HG03520 (cell line): Measurements from ENCODE around the gene PNKD.
"Not testable (repeated sequence)": the region's sequence is repeated elsewhere in the genome, so short reads cannot be mapped to it uniquely, and the experiment has no call there.

Experiments
- ATAC-seq: cut with Tn5 transposase; IDR thresholded peaks from one replicate; pipeline ENCODE4 v1.9.1; 2021; ENCODE audit warnings: mild to moderate bottlenecking, moderate library complexity; ENCODE audit not compliant: unreplicated experiment

The PNKD gene

DNA sequence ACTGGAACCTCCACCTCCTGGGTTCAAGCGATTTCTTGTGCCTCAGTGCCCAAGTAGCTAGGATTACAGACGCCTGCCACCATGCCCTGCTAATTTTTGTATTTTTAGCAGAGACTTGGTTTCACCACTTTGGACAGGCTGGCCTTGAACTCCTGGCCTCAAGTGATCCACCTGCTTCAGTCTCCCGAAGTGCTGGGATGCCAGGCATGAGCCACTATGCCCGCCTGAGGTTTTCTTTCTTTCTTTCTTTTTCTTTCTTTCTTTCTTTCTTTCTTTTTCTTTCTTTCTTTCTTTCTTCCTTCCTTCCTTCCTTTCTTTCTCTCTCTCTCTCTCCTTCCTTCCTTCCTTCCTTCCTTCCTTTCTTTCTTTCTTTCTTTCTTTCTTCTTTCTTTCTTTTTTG is 44.4 kb downstream of the PNKD start:
- ATAC-seq: not testable (repeated sequence)

DNA sequence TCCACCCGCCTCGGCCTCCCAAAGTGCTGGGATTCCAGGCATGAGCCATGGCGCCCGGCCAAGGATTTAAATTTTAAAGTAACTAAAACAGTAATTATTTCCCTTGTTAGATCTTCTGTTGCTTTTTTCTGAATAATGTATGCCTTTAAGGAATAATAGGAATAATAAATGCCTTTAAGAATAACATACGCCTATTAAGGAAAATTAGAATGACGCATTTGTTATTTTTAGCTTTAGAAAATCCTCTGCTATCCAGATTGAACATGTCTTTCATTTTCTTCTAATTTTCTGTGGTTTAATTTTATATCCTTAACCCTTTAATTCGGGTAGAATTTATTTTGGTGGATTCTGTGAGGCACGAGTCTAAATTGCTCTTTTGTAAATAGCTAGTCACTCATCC is 45.1 kb downstream of the PNKD start:
- no peak for ATAC-seq

DNA sequence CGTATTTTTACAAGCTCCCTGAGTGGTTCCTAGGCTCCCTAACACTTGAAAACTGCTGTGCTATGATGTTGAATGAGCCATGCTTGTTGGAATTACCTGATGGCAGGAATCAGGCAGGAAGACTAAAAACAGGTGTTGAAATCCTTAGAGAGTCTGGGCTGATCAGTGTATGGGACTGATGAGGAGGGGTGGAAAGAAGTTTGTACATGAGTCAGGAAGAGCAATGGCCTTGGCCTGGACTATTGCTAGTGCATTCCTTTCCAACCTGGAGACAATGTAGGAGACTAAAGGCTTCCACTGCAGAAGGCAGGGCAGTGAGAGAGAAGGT is 46.9 kb downstream of the PNKD start:
- ATAC-seq: no peak

DNA sequence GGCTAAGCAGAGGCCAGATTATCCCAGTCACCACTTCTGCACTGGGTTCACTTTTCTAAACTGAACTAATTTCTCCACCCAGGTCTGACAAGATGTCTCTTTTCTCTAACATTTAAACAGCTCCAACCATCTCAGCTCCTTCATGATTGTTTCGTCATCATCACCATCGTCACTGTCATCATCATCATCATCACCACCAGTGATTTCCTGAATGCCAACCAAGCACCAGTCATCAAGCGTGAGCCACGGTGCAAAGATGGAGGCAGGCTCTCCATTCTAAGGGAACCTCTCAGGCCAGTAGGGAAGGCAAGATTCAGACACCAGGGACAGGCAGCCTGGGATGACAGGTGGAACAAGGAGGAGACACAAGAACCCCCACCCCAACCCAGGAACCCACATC is 47.5 kb downstream of the PNKD start:
- no peak for ATAC-seq

DNA sequence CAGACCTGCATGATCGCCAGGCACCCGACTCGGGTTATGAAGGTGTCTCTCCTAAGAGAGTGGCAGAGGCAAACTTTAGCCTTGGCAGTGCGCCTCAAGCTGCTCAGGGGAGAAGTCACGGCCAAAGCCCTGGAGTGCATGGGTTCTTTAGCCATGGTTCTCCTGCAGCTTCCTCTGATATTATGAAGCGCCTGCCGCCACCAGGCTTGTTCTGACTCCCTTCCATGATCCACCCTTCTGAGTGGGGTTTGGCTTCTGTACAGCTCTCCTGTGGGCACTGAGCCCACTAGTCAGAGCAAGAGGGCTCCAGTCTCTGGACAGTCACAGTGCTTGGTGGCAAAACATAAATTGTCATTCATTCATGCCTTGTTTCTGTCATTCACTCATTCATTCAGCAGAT is 47.9 kb downstream of the PNKD start:
- ATAC-seq: no peak

DNA sequence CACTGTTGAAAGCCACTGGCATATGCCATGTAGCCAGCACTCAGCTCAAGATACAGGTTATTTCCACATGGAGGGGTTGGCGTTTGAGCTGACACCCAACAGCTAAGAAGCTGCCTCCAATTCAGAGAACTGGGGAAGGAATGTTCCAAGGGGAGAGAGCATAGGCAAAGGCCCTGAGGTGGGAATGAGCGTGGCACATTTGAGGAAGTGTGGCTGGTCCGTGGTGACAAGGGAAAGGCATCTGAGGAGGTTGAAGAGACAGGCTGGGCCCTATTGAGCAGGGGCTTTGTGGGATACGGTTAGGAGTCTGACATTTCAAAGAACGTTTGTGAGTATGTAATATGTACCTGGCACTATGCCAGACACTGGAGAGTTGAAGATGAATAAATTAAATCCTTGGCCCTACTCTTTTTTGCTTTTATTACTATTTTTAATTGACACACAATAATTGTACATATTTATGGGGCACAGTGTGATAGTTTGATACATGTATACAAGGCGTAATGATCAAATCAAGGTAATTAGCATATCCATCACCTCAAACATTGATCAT is 49.6 kb downstream of the PNKD start:
- no peak for ATAC-seq

DNA sequence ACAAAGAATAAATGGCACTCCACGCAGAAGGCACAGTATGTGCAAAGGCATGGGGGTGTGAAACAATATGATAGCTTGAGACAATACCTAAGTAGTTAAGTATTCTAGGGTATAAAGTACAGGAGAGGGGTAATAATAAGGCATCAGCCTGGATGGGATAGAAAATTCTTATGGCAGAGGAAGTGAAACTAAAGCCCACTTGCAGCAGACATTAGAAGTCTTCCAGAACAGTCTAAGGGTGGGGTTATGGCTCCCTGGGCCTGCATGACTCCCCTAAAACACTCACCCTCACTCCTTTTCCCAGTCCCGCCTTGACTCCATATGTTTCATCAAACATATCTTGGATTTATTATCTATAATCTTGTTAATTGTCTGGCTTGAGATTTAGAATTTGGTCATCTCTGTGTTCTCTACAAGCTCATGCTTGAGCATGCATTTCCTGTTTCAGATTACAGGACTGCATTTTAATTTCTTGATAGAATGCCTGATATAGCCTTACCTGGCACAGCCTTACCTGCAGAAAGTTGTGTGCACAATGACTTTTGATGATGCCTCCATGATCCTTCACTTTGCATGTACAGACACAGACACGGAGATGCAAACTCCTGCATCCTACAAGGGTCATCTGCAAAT is 50.5 kb downstream of the PNKD start:
- no peak for ATAC-seq

DNA sequence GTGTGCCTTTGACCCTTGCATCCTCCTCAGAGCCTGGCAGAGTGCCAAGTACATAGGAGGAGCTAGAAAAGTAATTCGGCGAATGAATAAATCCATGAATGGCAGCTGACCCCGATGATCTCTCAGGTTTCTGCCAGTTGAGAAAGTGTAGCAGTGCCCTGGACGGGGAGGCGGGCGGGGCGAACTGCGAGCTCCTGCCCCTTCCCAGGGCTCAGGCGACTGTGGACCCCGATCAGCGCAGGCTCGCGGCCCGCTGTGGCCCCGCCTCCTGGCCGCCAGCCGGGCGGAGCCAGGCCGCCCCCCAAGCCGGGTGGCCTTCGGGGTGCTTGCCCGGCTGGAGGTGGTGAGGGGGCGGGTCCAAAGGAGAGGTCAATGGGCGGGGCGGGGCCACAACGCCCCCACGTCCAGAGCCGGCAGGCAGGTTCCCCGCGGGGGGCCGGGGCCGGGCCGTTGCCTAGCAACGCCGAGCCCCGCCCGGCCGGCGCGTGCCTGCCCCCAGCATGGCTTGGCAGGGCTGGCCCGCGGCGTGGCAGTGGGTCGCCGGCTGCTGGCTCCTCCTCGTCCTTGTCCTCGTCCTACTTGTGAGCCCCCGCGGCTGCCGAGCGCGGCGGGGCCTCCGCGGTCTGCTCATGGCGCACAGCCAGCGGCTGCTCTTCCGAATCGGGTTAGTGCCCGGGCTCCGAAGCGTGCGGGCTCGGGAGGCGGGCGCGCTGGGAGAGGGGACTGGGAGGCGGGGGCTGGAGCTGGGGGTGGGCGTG is 52.6 kb downstream of the PNKD start:
- ATAC-seq: peak; percentile 68

DNA sequence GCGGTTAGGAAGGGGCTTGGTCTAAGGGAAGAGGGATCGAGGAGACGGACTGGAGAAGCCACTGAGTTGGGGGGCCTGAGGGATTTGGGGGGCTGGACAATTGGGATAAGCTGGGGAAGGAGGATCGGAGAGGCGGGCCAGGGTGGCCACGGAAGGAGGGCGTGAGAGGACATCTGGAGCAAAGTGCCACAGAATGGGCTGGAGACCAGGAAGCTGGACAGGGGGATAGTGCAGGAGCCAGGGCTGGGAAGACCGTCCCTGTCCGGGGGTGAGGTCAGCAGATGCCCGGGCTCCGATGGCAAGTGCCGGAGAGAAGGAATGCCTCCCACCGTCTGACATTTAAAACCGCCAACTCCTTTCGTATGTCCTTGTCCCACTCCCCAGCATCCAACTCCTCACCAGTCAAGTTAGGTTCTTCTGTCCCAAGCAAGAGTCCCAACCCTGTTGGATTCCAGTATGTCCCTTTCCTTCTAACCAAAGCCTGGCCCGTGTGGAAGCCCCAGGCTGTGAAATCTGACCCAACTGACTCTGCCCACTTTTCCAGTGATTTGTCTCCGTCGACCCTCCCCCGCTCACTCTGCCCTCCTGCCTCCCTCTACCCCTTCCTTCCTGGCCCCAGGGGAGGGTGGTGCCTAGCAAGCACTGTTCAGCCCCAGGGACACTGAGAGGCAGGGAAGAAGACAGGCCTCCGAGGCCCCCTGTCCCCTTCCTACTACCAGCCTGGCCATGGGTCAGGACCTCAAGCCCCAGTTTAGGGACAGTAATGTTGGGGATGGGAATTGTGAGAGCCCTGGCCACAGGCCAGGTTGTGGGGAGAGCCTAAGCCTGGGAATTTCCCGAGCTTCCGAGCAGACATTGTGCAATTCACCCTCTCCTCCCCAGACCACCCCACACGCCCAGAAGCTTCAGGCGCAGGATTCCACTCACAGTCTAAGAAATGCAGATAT is 53.5 kb downstream of the PNKD start:
- no peak for ATAC-seq

DNA sequence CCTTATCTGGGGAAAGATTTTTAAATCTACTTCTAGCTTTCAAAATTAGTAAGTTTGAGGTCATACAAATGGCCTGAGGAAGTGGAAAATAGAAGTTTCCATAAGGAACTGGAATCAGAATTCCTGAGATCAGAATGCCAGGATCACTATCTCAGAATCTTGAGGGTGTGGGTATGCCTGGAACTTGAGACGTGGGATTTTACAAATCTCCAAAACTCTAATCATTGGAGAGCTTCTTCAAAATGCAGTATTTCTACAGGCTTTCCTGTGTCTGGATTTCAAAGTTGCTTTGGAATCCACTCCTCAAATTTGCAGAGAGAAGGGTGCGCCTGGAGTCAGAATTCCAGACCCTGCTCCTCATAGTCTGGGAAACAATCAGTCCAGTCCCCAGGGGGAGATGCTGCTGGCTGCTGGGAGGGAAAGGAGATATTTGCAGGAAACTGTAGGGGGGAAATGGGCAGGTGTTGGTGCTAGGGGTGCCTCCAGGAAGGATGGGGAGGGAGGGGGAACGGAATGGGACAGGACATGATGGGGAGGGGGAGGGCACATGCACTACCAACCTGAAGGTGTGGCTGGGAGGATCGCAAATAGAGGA is 55.3 kb downstream of the PNKD start:
- ATAC-seq: no peak

DNA sequence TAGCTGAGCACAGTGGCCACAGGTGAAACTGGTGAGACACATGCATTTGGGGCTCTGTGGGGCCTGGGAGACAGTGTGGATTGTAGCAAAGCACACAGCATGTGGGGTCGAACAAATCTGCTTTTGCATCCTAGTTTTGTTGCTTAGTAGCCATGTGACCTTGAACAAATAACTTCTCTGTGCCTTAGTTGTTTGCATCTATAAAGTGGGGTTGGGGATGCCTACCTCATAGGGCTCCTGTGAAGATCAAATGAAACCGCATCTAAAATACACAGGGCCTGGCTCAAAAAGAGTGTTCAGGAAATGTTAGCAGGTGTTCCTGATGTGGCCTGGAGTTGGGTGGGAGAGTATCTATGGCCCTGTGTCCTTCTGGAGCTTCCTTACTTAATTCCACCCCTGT is 56.0 kb downstream of the PNKD start:
- ATAC-seq: no peak

DNA sequence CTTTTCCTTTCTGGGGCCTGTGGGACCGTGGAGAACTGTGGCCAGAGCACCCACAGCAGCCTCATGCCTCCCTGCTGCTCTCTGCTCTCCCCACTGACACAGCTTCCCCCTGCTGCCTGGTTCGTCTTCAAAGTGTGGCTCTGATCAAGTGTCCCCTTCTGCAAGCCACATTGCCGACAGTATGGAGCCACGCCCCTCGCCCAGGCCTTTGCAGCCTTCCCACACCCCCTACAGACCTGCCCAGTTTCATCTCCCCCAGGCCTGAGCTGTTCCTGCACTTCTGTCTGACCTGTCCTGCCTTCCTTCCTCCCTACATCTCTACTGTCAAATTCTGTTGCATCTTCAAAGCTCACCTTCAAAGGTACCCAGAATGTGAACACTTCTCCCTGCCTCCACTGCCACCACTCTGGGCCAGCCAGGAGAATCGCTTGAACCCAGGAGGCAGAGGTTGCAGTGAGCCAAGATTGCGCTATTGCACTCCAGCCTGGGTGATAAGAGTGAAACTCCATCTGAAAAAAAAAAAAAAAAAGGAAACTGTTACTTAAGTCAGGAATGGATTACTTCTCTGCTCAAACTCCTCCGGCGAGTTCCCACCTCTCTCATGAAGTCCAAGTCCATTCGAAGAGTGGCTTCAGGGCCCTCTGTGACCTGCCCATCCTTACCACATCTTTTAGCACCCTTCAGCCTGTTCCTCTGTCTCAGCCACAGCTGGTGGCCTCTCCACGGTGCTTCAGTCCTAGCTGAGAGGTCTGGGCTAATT is 57.3 kb downstream of the PNKD start:
- no peak for ATAC-seq

DNA sequence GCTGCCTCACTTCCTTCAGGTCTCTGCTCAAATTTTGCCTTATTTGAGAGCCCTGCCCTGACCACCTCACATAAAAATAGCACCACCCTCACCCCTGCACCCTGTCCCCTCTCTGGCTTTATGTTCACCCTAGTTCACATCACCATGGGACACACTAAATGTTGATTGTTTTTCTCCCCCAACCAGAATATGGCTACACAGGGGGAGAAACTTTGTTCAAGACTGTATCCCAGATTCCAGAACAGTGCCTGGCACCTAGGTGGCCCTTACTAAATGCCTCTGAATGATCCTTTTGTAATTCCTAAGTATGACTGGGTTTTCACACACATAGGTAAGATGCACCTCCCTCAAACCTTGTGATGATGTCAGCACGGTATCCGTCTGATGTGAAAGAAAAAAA is 58.0 kb downstream of the PNKD start:
- no peak for ATAC-seq

DNA sequence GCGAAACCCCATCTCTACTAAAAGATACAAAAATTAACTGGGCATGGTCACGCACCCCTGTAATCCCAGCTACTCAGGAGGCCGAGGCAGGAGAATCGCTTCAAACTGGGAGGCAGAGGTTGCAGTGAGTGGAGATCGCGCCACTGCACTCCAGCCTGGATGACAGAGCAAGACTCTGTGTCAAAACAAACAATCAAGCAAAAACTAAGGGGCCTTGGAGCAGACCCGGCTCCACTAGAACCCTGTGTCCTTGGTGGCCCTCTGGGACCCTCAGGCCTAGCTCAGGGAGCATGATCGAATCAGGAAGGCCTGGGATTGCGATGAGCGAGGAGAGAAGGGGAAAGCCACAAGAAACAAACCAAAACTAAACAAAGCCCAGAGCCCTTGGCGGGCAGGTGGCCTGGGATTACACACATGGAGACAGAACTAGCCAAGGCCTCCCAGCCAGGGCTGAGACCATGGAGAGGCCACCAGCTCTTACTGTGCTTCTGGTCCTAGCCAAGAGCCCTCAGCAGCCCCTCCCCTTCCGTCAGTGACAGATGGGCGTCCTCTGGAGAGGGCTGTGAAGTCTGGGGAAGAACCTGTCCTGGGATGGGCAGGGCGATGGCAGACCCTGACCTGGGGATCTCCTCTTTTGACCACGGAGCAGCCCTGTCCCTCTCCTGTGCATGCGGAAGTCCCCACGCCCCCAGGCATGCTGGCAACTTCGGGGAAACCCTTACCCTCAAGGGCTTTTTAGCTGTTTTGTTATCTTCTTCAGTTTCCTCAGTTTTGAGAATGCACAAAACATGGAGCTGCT is 58.9 kb downstream of the PNKD start:
- ATAC-seq: no peak

DNA sequence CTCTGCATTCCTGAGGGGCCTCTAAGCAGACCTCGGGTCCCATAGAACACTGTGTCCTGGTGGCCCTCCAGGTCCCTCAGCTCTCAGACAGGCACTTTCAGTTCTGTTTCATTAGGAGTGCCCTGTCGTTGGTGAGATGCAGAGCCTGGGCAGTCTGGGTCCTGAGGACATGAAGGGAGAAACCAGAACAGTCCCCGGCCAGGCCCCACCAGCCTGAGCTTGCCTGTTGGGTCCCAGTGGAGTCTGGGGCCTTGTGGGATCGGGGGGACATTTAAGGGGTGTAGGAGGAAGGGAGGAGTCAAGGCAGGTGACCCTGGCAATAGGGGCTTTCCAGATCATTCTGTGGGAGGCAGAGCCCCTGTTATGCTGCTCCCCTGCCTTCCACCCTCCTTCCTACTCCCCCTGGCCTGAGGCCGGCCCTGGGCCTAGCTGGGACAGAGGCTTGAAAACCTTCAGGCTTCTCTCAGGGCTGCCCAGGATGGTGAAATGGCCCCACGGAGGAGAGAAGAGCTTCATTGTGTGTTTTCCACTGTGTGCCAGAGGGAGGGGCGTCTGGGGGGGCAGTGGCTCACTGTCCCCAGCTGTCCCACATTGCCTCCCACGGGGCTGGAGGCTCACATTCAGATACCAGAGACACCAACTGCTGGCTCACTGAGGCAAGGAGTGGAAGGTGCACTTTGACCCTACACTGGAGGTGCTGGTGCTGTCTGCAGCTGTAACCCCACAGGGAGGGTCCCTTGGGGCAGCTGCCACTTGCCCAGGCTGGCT is 59.7 kb downstream of the PNKD start:
- no peak for ATAC-seq

DNA sequence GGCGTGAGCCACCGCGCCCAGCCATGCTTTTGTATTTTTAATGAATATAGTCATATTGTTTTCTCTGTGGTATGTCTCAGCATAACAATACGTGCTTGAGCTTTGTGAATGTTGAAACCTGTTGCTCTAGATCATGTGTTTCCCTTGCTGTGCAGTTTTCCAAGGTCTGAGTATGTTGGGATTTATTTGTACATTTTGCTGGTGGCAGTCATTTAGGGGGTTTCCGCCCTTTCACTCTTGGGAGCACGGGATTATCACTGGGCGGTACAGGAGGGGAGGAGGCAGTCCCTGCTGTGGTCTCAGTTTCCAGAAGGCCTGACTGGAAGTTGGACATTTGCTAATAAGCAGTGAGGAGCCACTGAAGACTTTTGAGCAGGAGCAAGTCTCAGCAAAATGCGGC is 61.4 kb downstream of the PNKD start:
- ATAC-seq: no peak

DNA sequence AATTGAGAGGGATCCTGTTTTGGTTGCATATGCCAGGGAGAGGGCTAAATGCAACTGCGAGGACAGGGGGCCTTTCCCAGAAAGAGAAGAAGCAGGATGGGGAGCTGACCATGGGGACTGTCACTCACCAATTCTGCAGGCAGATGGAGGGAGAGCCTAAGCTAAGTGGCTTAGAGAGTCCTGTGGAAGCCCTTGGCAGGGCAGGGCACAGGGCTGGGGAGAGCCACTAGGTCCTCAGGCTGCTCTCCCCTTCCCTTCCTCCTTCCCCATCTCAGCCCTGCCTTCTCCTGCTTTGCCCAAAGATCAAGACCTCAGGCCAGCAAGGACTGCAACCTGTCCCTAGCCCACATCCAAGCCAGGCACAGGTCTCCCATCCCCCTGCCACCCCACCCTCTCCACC is 62.0 kb downstream of the PNKD start:
- no peak for ATAC-seq

DNA sequence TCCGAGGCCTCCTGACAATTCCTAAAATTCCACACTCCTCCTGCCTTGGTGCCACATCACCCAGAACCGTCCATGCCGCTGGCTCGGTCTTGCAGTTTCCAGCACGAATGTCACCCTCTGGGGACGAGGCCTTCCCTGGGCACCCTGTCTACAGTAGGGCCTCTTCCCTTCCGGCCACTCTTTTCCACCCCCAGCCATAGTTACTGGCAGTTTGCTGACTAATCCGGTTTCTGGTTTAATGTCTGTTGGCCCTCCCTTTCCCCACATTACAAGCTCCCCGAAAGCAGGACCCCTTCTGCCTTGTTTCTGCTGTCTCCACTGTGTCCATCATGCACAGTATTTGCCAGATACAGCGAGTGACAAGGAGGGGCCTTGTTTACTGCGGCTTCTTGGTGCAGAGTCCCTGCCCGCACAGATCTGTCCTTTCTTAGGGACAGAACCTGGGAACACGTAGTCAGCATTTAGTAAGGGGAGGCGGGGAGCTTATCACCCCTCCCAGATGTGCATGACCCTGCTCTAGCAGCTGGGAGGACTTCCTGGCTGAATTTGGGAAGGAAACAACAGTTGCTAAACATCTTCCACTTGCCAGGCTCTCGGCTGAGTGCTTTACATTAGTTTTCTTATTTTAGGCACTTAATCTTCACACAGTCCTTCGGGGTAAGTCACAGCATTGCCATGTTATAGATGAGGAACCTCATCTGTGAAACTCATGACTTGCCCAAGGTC is 62.8 kb downstream of the PNKD start:
- no peak for ATAC-seq
